ENCODE measurements around the gene RNASE7. TPM values are rescaled to one million over a fixed set of nuclear protein-coding genes. Genes with fewer than 3 reads are reported as not detected.

RNASE7 gene
- total RNA-seq, 1 experiment from 2014 or later = not detected

GRCh38 chr14:21043387-21043973 lies 1.3 kb downstream of the RNASE7 start:
- DNase-seq = no peak
- Histone ChIP-seq H3K9ac (ENCODE audit: low read length) (no peak overlapping the region), H3K27me3 (ENCODE audit: low read length) (no peaks in the 10 kb centered on the region), H3K4me1 (ENCODE audit: low read length) (no peaks in the 10 kb centered on the region), H3K9me2 (replicated peaks; ENCODE audit: insufficient read depth, low read length) (no peaks in the 10 kb centered on the region), H3K4me2 (ENCODE audit: low read depth, low read length, poor library complexity, severe bottlenecking) (no peak overlapping the region), H3K27ac (ENCODE audit: low read length) (no peak overlapping the region), H3K9me3 (ENCODE audit: low read length) (no peaks in the 10 kb centered on the region), H3K79me2 (ENCODE audit: low read length) (no peaks in the 10 kb centered on the region), H2AFZ (ENCODE audit: low read length) (no peak overlapping the region), H3K36me3 (ENCODE audit: insufficient read depth, low read length) (no peaks in the 10 kb centered on the region), H3K4me3 (ENCODE audit: low read length) (no peak overlapping the region), H4K20me1 (ENCODE audit: insufficient read depth, low read depth, low read length) (no peaks in the 10 kb centered on the region)

DNA sequence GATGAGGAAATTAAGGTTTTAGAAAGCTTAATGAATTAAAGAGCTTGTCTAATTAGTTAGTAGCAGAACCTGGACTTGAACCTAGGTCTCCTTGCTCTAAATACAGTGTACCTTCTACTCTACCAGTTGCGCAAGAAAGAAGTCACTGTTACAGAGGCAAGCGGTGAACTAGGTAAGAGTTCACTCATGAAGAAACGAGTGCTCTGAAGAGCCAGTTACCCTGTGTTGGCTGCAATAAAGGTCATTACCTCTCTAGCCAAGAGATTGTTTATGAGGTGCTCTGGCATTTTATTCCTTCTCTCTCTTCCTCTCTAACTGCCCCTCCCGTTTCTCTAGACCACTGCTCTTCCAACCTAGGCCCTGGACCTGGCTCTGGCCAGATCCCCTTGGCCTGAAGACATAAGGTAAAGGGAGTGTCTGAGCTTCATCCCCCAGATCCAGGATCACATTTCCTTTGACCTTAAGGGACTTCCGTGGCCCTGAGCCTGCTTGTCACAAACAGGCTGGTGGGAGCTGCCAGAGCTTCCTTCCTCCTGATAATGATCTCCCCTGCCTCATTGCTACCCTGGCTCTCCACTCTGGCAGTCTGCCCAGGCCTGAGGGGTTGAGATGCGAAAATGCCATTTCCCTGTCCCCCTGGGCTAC lies 1.9 kb downstream of the RNASE7 start:
- no peaks in the 10 kb centered on the region for H3K9me3 ChIP-seq (ENCODE audit: low read length)
- H3K27me3 ChIP-seq (ENCODE audit: low read length) = no peaks in the 10 kb centered on the region
- H3K4me3 ChIP-seq (ENCODE audit: low read length) = no peak overlapping the region
- DNase-seq = no peak
- no peaks in the 10 kb centered on the region for H4K20me1 ChIP-seq (ENCODE audit: insufficient read depth, low read depth, low read length)
- H3K27ac ChIP-seq (ENCODE audit: low read length) = no peak overlapping the region
- no peak overlapping the region for H3K4me2 ChIP-seq (ENCODE audit: low read depth, low read length, poor library complexity, severe bottlenecking)
- H3K79me2 ChIP-seq (ENCODE audit: low read length) = no peaks in the 10 kb centered on the region
- H3K4me1 ChIP-seq (ENCODE audit: low read length) = no peaks in the 10 kb centered on the region
- no peaks in the 10 kb centered on the region for H3K9me2 ChIP-seq (replicated peaks; ENCODE audit: insufficient read depth, low read length)
- H3K9ac ChIP-seq (ENCODE audit: low read length) = no peak overlapping the region
- H2AFZ ChIP-seq (ENCODE audit: low read length) = no peak overlapping the region
- no peaks in the 10 kb centered on the region for H3K36me3 ChIP-seq (ENCODE audit: insufficient read depth, low read length)

GRCh38 chr14:21047378-21047781 lies 5.2 kb downstream of the RNASE7 start:
- Histone ChIP-seq H3K79me2 (ENCODE audit: low read length) (no peaks in the 10 kb centered on the region), H2AFZ (ENCODE audit: low read length) (no peak overlapping the region), H3K27ac (ENCODE audit: low read length) (no peak overlapping the region), H3K9me2 (replicated peaks; ENCODE audit: insufficient read depth, low read length) (no peaks in the 10 kb centered on the region), H3K4me1 (ENCODE audit: low read length) (no peaks in the 10 kb centered on the region), H3K36me3 (ENCODE audit: insufficient read depth, low read length) (no peaks in the 10 kb centered on the region), H3K4me3 (ENCODE audit: low read length) (no peak overlapping the region), H4K20me1 (ENCODE audit: insufficient read depth, low read depth, low read length) (no peaks in the 10 kb centered on the region), H3K9me3 (ENCODE audit: low read length) (no peaks in the 10 kb centered on the region), H3K27me3 (ENCODE audit: low read length) (no peaks in the 10 kb centered on the region), H3K9ac (ENCODE audit: low read length) (no peak overlapping the region), H3K4me2 (ENCODE audit: low read depth, low read length, poor library complexity, severe bottlenecking) (no peak overlapping the region)
- DNase-seq = no peak

- H3K4me3 ChIP-seq (ENCODE audit: low read length) = no peak overlapping the region
- DNase-seq = no peak
- no peak overlapping the region for H3K27ac ChIP-seq (ENCODE audit: low read length)
- no peaks in the 10 kb centered on the region for H3K27me3 ChIP-seq (ENCODE audit: low read length)
- H2AFZ ChIP-seq (ENCODE audit: low read length) = no peak overlapping the region
- H3K9ac ChIP-seq (ENCODE audit: low read length) = no peak overlapping the region
- H3K4me2 ChIP-seq (ENCODE audit: low read depth, low read length, poor library complexity, severe bottlenecking) = no peak overlapping the region
- no peaks in the 10 kb centered on the region for H3K79me2 ChIP-seq (ENCODE audit: low read length)
- no peaks in the 10 kb centered on the region for H3K36me3 ChIP-seq (ENCODE audit: insufficient read depth, low read length)
- H4K20me1 ChIP-seq (ENCODE audit: insufficient read depth, low read depth, low read length) = no peaks in the 10 kb centered on the region
- H3K4me1 ChIP-seq (ENCODE audit: low read length) = no peaks in the 10 kb centered on the region
- H3K9me2 ChIP-seq (replicated peaks; ENCODE audit: insufficient read depth, low read length) = no peaks in the 10 kb centered on the region
- no peaks in the 10 kb centered on the region for H3K9me3 ChIP-seq (ENCODE audit: low read length)
Observed at GRCh38 chr14:21048638-21049037, 6.5 kb downstream of the RNASE7 start.

DNA sequence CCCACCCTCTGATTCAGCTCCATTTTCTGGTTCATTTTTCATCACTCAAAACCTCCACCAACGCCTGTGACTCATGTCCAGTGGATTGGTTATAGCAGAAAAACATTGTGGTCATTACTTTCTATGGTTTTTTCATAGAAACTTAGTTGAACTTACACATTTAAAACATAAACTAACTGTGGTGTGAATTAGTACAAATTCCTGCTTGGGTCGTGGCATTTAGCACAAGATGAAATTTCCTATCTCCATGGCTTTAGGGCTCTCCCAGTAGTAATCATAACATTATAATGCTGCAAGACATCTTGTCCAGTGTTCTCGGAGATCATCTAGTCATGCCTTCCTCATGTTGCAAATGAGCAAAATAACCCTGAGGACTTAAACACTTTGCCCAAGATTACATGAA lies 7.1 kb downstream of the RNASE7 start:
- Histone ChIP-seq H3K9me3 (ENCODE audit: low read length) (no peaks in the 10 kb centered on the region), H3K79me2 (ENCODE audit: low read length) (no peaks in the 10 kb centered on the region), H4K20me1 (ENCODE audit: insufficient read depth, low read depth, low read length) (no peaks in the 10 kb centered on the region), H3K27me3 (ENCODE audit: low read length) (no peaks in the 10 kb centered on the region), H3K9ac (ENCODE audit: low read length) (no peak overlapping the region), H3K4me1 (ENCODE audit: low read length) (no peaks in the 10 kb centered on the region), H3K4me2 (ENCODE audit: low read depth, low read length, poor library complexity, severe bottlenecking) (no peak overlapping the region), H3K36me3 (ENCODE audit: insufficient read depth, low read length) (no peaks in the 10 kb centered on the region), H2AFZ (ENCODE audit: low read length) (no peak overlapping the region), H3K27ac (ENCODE audit: low read length) (no peak overlapping the region), H3K4me3 (ENCODE audit: low read length) (no peak overlapping the region), H3K9me2 (replicated peaks; ENCODE audit: insufficient read depth, low read length) (no peaks in the 10 kb centered on the region)
- DNase-seq = no peak

- no peaks in the 10 kb centered on the region for H3K4me1 ChIP-seq (ENCODE audit: low read length)
Observed at GRCh38 chr14:21050597-21050996, 8.4 kb downstream of the RNASE7 start.

DNA sequence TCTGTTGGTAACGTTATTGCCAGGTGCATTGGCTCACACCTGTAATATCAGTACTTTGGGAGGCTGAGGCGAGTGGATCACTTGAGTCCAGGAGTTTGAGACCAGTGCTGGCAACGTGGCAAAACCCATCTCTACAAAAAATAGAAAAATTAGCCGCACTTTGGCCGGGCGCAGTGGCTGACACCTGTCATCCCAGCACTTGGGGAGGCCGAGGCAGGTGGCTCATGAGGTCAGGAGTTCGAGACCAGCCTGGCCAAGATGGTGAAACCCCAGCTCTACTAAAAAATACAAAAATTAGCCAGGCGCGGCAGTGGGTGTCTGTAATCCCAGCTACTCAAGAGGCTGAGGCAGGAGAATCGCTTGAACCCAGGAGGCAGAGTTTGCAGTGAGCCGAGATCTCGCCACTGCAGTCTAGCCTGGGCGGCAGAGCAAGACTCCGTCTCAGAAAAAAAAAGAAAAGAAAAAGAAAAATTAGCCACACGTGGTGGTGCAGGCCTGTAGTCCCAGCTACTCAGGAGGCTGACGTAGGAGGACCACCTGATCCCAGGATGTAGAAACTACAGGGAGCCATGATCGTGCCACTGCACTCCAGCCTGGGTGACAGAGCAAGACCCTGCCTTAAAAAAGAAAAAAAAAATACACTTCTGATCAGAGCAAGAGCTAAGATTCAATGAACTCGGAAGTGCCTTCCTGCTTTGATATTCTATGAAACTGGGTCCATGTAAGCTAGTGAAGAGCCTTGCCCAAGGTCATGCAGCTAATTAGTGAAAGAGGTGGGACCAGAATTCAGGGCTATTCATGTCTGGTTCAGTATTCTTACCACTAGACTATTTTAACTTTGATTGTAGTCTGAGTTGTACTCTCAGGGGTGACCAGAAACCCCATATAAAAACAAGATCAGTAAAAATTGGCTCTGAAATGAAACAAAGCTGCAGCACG lies 11.3 kb downstream of the RNASE7 start:
- no peaks in the 10 kb centered on the region for H3K36me3 ChIP-seq (ENCODE audit: insufficient read depth, low read length)
- no peak overlapping the region for H3K27ac ChIP-seq (ENCODE audit: low read length)
- no peak overlapping the region for H3K4me3 ChIP-seq (ENCODE audit: low read length)
- no peaks in the 10 kb centered on the region for H3K79me2 ChIP-seq (ENCODE audit: low read length)
- H3K27me3 ChIP-seq (ENCODE audit: low read length) = no peaks in the 10 kb centered on the region
- no peak overlapping the region for H2AFZ ChIP-seq (ENCODE audit: low read length)
- H3K9me3 ChIP-seq (ENCODE audit: low read length) = no peaks in the 10 kb centered on the region
- no peak for DNase-seq
- H3K9ac ChIP-seq (ENCODE audit: low read length) = no peak overlapping the region
- H3K4me1 ChIP-seq (ENCODE audit: low read length) = no peaks in the 10 kb centered on the region
- H4K20me1 ChIP-seq (ENCODE audit: insufficient read depth, low read depth, low read length) = no peaks in the 10 kb centered on the region
- H3K9me2 ChIP-seq (replicated peaks; ENCODE audit: insufficient read depth, low read length) = no peaks in the 10 kb centered on the region
- no peak overlapping the region for H3K4me2 ChIP-seq (ENCODE audit: low read depth, low read length, poor library complexity, severe bottlenecking)

More at GRCh38 chr14:21050597-21050996, 8.4 kb downstream of the RNASE7 start:
- Histone ChIP-seq H3K9me3 (ENCODE audit: low read length) (no peaks in the 10 kb centered on the region), H2AFZ (ENCODE audit: low read length) (no peak overlapping the region), H3K9me2 (replicated peaks; ENCODE audit: insufficient read depth, low read length) (no peaks in the 10 kb centered on the region), H3K4me3 (ENCODE audit: low read length) (no peak overlapping the region), H3K9ac (ENCODE audit: low read length) (no peak overlapping the region), H3K27me3 (ENCODE audit: low read length) (no peaks in the 10 kb centered on the region), H4K20me1 (ENCODE audit: insufficient read depth, low read depth, low read length) (no peaks in the 10 kb centered on the region), H3K36me3 (ENCODE audit: insufficient read depth, low read length) (no peaks in the 10 kb centered on the region), H3K4me2 (ENCODE audit: low read depth, low read length, poor library complexity, severe bottlenecking) (no peak overlapping the region), H3K27ac (ENCODE audit: low read length) (no peak overlapping the region), H3K79me2 (ENCODE audit: low read length) (no peaks in the 10 kb centered on the region)
- DNase-seq = no peak

- H3K36me3 ChIP-seq (ENCODE audit: insufficient read depth, low read length) = no peaks in the 10 kb centered on the region
- H3K4me3 ChIP-seq (ENCODE audit: low read length) = no peak overlapping the region
- H3K79me2 ChIP-seq (ENCODE audit: low read length) = no peaks in the 10 kb centered on the region
- no peak overlapping the region for H3K9ac ChIP-seq (ENCODE audit: low read length)
- no peaks in the 10 kb centered on the region for H3K27me3 ChIP-seq (ENCODE audit: low read length)
- H3K9me3 ChIP-seq (ENCODE audit: low read length) = no peaks in the 10 kb centered on the region
- no peak overlapping the region for H3K4me2 ChIP-seq (ENCODE audit: low read depth, low read length, poor library complexity, severe bottlenecking)
- no peaks in the 10 kb centered on the region for H3K4me1 ChIP-seq (ENCODE audit: low read length)
- DNase-seq = no peak
- no peaks in the 10 kb centered on the region for H3K9me2 ChIP-seq (replicated peaks; ENCODE audit: insufficient read depth, low read length)
- no peaks in the 10 kb centered on the region for H4K20me1 ChIP-seq (ENCODE audit: insufficient read depth, low read depth, low read length)
- no peak overlapping the region for H2AFZ ChIP-seq (ENCODE audit: low read length)
- no peak overlapping the region for H3K27ac ChIP-seq (ENCODE audit: low read length)
Observed at GRCh38 chr14:21054123-21054767, 12.1 kb downstream of the RNASE7 start.
